ENCODE results near the gene DGLUCY.

DNA sequence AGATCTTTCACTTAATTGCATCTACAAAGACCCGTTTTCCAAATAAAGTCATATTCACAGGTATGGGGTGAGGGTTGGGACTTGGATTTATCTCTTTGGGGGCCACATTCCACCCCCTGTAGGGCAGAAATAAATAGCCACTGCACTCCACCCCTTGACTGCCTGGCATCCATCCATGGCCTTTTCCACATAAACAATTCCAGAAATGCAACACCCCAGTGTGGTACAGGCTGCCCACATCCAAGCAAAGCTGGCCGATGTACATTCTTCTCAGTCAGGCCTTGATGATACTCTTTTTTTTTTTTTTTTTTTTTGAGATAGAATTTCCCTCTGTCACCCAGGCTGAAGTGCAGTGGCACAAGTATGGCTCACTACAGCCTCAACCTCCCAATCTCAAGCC lies 12.9 kb downstream of the DGLUCY start:
- TF ChIP-seq, protein P1, sequence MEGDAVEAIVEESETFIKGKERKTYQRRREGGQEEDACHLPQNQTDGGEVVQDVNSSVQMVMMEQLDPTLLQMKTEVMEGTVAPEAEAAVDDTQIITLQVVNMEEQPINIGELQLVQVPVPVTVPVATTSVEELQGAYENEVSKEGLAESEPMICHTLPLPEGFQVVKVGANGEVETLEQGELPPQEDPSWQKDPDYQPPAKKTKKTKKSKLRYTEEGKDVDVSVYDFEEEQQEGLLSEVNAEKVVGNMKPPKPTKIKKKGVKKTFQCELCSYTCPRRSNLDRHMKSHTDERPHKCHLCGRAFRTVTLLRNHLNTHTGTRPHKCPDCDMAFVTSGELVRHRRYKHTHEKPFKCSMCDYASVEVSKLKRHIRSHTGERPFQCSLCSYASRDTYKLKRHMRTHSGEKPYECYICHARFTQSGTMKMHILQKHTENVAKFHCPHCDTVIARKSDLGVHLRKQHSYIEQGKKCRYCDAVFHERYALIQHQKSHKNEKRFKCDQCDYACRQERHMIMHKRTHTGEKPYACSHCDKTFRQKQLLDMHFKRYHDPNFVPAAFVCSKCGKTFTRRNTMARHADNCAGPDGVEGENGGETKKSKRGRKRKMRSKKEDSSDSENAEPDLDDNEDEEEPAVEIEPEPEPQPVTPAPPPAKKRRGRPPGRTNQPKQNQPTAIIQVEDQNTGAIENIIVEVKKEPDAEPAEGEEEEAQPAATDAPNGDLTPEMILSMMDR (IDR thresholded peaks at IDR 0.05; ENCODE audit: low read depth, low read length, missing input control) = no peak
- TF ChIP-seq EGR1 (IDR thresholded peaks at IDR 0.05; ENCODE audit: low read depth in 2 of 2) (no peak), TAF1 (conservative IDR thresholded peaks at IDR 0.05) (no peak), HNF4A (conservative IDR thresholded peaks at IDR 0.05) (no peak), SP1 (IDR thresholded peaks at IDR 0.05) (no peak), HNF4G (IDR thresholded peaks at IDR 0.05) (no peak), GABPA (IDR thresholded peaks at IDR 0.05 in 1 of 2, conservative IDR thresholded peaks at IDR 0.05 in 1 of 2) (no peak), RAD21 (IDR thresholded peaks at IDR 0.05) (no peak)

Data from liver (tissue), 3 donors.